Trophoblast cell (in vitro differentiated cells and primary cell): Measurements from ENCODE around the gene ATP1A1.

ENCODE experiments used
- DNase-seq, 2 donors: peaks; one replicate each; pipeline ENCODE4 v3.0.0-alpha.2; 2016
- H2AFZ ChIP-seq: 2 replicates; pipeline ENCODE4 v1.6.1; 2013; ENCODE audit warnings: low read length, moderate library complexity, mild to moderate bottlenecking; ENCODE audit not compliant: insufficient read depth, poor library complexity
- H2AK5ac ChIP-seq: 2 replicates; pipeline ENCODE4 v1.6.1; 2013; ENCODE audit warnings: mild to moderate bottlenecking, low read length
- H2BK120ac ChIP-seq: 2 replicates; pipeline ENCODE4 v1.6.1; 2013; ENCODE audit warnings: low read length, mild to moderate bottlenecking, moderate library complexity; ENCODE audit not compliant: insufficient read depth, poor library complexity
- H2BK12ac ChIP-seq: 2 replicates; pipeline ENCODE4 v1.6.1; 2013; ENCODE audit warnings: mild to moderate bottlenecking, low read length, moderate library complexity
- H2BK5ac ChIP-seq: 2 replicates; pipeline ENCODE4 v1.6.1; 2013; ENCODE audit warnings: low read length, low read depth, moderate library complexity, mild to moderate bottlenecking; ENCODE audit not compliant: poor library complexity
- H3K14ac ChIP-seq: 2 replicates; pipeline ENCODE4 v1.6.1; 2013; ENCODE audit warnings: mild to moderate bottlenecking, low read length
- H3K18ac ChIP-seq: 2 replicates; pipeline ENCODE4 v1.6.1; 2013; ENCODE audit warnings: mild to moderate bottlenecking, low read length
- H3K23ac ChIP-seq: 2 replicates; pipeline ENCODE4 v1.6.1; 2013; ENCODE audit warnings: low read length
- H3K27ac ChIP-seq: 2 replicates; pipeline ENCODE4 v1.5.1; 2013; ENCODE audit warnings: low read depth, mild to moderate bottlenecking, inconsistent platforms, low read length, moderate library complexity
- H3K27me3 ChIP-seq: 2 replicates; pipeline ENCODE4 v1.6.1; 2013; ENCODE audit warnings: inconsistent platforms, mild to moderate bottlenecking, low read length, moderate library complexity; ENCODE audit not compliant: insufficient read depth
- H3K36me3 ChIP-seq, 2 experiments: 1 replicate in 1 of 2; 2 replicates in 1 of 2; pipeline ENCODE4 v1.6.1; 2013; ENCODE audit warnings: low read length in 2 of 2, mild to moderate bottlenecking in 2 of 2, moderate library complexity in 1 of 2; ENCODE audit not compliant: insufficient read depth in 2 of 2, control insufficient read depth in 1 of 2
- H3K4ac ChIP-seq: 2 replicates; pipeline ENCODE4 v1.6.1; 2013; ENCODE audit warnings: low read depth, mild to moderate bottlenecking, low read length, moderate library complexity
- H3K4me1 ChIP-seq, 2 experiments: 1 replicate in 1 of 2; 2 replicates in 1 of 2; pipeline ENCODE4 v1.6.1; 2013; ENCODE audit warnings: low read length in 2 of 2, mild to moderate bottlenecking in 2 of 2, moderate library complexity in 1 of 2; ENCODE audit not compliant: insufficient read depth in 2 of 2, control insufficient read depth in 1 of 2
- H3K4me2 ChIP-seq: 2 replicates; pipeline ENCODE4 v1.6.1; 2013; ENCODE audit warnings: inconsistent platforms, mild to moderate bottlenecking, low read length, moderate library complexity
- H3K4me3 ChIP-seq: 2 replicates; pipeline ENCODE4 v1.5.1; 2013; ENCODE audit warnings: mild to moderate bottlenecking, low read depth, low read length, inconsistent platforms
- H3K79me1 ChIP-seq: one replicate; pipeline ENCODE4 v1.6.1; 2013; ENCODE audit warnings: low read length
- H3K79me2 ChIP-seq: 2 replicates; pipeline ENCODE4 v1.6.1; 2013; ENCODE audit warnings: low read length, mild to moderate bottlenecking; ENCODE audit not compliant: control insufficient read depth, insufficient read depth, poor library complexity
- H3K9ac ChIP-seq: 2 replicates; pipeline ENCODE4 v1.6.1; 2013; ENCODE audit warnings: mild to moderate bottlenecking, low read length
- H3K9me3 ChIP-seq: 2 replicates; pipeline ENCODE4 v1.6.1; 2013; ENCODE audit warnings: low read depth, mild to moderate bottlenecking, control low read depth, inconsistent platforms, low read length; ENCODE audit not compliant: insufficient read depth
- H4K12ac ChIP-seq: 2 replicates; pipeline ENCODE4 v1.6.1; 2013; ENCODE audit warnings: low read depth, mild to moderate bottlenecking, low read length, moderate library complexity
- H4K8ac ChIP-seq: 2 replicates; pipeline ENCODE4 v1.6.1; 2013; ENCODE audit warnings: low read depth, mild to moderate bottlenecking, low read length, moderate library complexity
- H4K91ac ChIP-seq: one replicate; pipeline ENCODE4 v1.6.1; 2013; ENCODE audit warnings: low read depth, mild to moderate bottlenecking, low read length, moderate library complexity
- WGBS: extraction: QIAGEN DNeasy Blood & Tissue Kit; methylation state at CpG from one replicate; pipeline ENCODE4 v1.1.7; 2013; ENCODE audit warnings: missing lambda C conversion rate; ENCODE audit not compliant: insufficient read length, insufficient coverage; ENCODE audit errors: extremely low coverage; 5-methylcytosine and 5-hydroxymethylcytosine counted together

The ATP1A1 gene

GRCh38 chr1:116380499-116381242, 7.6 kb downstream of the ATP1A1 start:
- whole genome bisulfite sequencing = no CpG with 5 or more reads among the region's 7 CpGs
- no peak overlapping the region for H4K91ac ChIP-seq
- H3K23ac ChIP-seq = no peak overlapping the region
- H3K79me2 ChIP-seq = peaks cover 10% of the 10 kb centered on the region
- peak overlapping the region; percentile 76 for H3K4ac ChIP-seq
- H2AK5ac ChIP-seq = no peak overlapping the region
- no peaks in the 10 kb centered on the region for H3K27me3 ChIP-seq
- no peaks in the 10 kb centered on the region for H3K9me3 ChIP-seq
- H3K4me1 ChIP-seq = peaks cover 4 to 20% of the 10 kb centered on the region in 2 experiments
- H2BK5ac ChIP-seq = no peak overlapping the region
- H3K14ac ChIP-seq = no peak overlapping the region
- H2BK12ac ChIP-seq = no peak overlapping the region
- H3K4me3 ChIP-seq = no peak overlapping the region
- H3K79me1 ChIP-seq = peaks cover 1% of the 10 kb centered on the region
- peaks cover 1 to 7% of the 10 kb centered on the region in 2 experiments for H3K36me3 ChIP-seq
- no peak overlapping the region for H2AFZ ChIP-seq
- H3K27ac ChIP-seq = no peak overlapping the region
- no peak overlapping the region for H4K8ac ChIP-seq
- no peak overlapping the region for H2BK120ac ChIP-seq
- H3K4me2 ChIP-seq = no peak overlapping the region
- no peak overlapping the region for H4K12ac ChIP-seq
- peak in 1 of 2 donors; percentile 24 for DNase-seq
- H3K9ac ChIP-seq = no peak overlapping the region
- H3K18ac ChIP-seq = no peak overlapping the region

GRCh38 chr1:116382321-116382720, 9.3 kb downstream of the ATP1A1 start:
- H4K8ac ChIP-seq = no peak overlapping the region
- H2BK12ac ChIP-seq = no peak overlapping the region
- peaks cover 1% of the 10 kb centered on the region for H3K79me1 ChIP-seq
- H3K14ac ChIP-seq = no peak overlapping the region
- no peak overlapping the region for H2AK5ac ChIP-seq
- WGBS = no CpG with 5 or more reads among the region's 2 CpGs
- peaks cover 10% of the 10 kb centered on the region for H3K79me2 ChIP-seq
- H3K27ac ChIP-seq = no peak overlapping the region
- peak in 1 of 2 donors; percentile 64 for DNase-seq
- no peaks in the 10 kb centered on the region for H3K27me3 ChIP-seq
- peaks cover 2 to 14% of the 10 kb centered on the region in 2 experiments for H3K4me1 ChIP-seq
- no peak overlapping the region for H2BK120ac ChIP-seq
- H3K23ac ChIP-seq = no peak overlapping the region
- H3K36me3 ChIP-seq = peaks cover 6 to 14% of the 10 kb centered on the region in 2 experiments
- no peak overlapping the region for H3K4me2 ChIP-seq
- no peak overlapping the region for H3K4me3 ChIP-seq
- no peak overlapping the region for H4K91ac ChIP-seq
- H2AFZ ChIP-seq = no peak overlapping the region
- H3K4ac ChIP-seq = no peak overlapping the region
- H3K9me3 ChIP-seq = no peaks in the 10 kb centered on the region
- H3K18ac ChIP-seq = no peak overlapping the region
- H2BK5ac ChIP-seq = no peak overlapping the region
- no peak overlapping the region for H4K12ac ChIP-seq
- no peak overlapping the region for H3K9ac ChIP-seq

GRCh38 chr1:116382857-116383483, 9.9 kb downstream of the ATP1A1 start:
- Histone ChIP-seq H2BK5ac (no peak overlapping the region), H3K79me2 (peaks cover 7% of the 10 kb centered on the region), H3K18ac (no peak overlapping the region), H3K23ac (no peak overlapping the region), H3K4me2 (no peak overlapping the region), H3K27me3 (no peaks in the 10 kb centered on the region), H3K4ac (no peak overlapping the region), H4K91ac (no peak overlapping the region), H3K14ac (no peak overlapping the region), H3K79me1 (no peaks in the 10 kb centered on the region), H2AK5ac (no peak overlapping the region), H3K4me3 (no peak overlapping the region), H3K4me1 (peaks cover 0 to 11% of the 10 kb centered on the region in 2 experiments), H3K27ac (no peak overlapping the region), H4K8ac (no peak overlapping the region), H2AFZ (no peak overlapping the region), H3K36me3 (peaks cover 8 to 20% of the 10 kb centered on the region in 2 experiments), H2BK12ac (no peak overlapping the region), H3K9ac (no peak overlapping the region), H4K12ac (no peak overlapping the region), H3K9me3 (no peaks in the 10 kb centered on the region), H2BK120ac (no peak overlapping the region)
- DNase-seq = no peak
- no CpG with 5 or more reads among the region's 4 CpGs for WGBS

- H3K14ac ChIP-seq = no peak overlapping the region
Observed at GRCh38 chr1:116386042-116386441, 13.0 kb downstream of the ATP1A1 start.

More at GRCh38 chr1:116386042-116386441, 13.0 kb downstream of the ATP1A1 start:
- Histone ChIP-seq H3K23ac (no peak overlapping the region), H3K9ac (no peak overlapping the region), H3K27ac (no peak overlapping the region), H2BK120ac (no peak overlapping the region), H3K9me3 (no peaks in the 10 kb centered on the region), H4K8ac (no peak overlapping the region), H3K18ac (no peak overlapping the region), H4K12ac (no peak overlapping the region), H3K4me3 (no peak overlapping the region), H3K4ac (no peak overlapping the region), H2BK12ac (no peak overlapping the region), H3K27me3 (no peaks in the 10 kb centered on the region), H2BK5ac (no peak overlapping the region), H4K91ac (no peak overlapping the region), H2AFZ (no peak overlapping the region), H3K79me1 (no peaks in the 10 kb centered on the region), H3K79me2 (no peaks in the 10 kb centered on the region), H3K4me1 (peaks cover 0 to 2% of the 10 kb centered on the region in 2 experiments), H3K4me2 (no peak overlapping the region), H2AK5ac (no peak overlapping the region), H3K36me3 (peaks cover 19 to 44% of the 10 kb centered on the region in 2 experiments)
- WGBS = no CpG with 5 or more reads among the region's 4 CpGs
- no peak for DNase-seq
